ENCODE measurements around the gene MTMR2.
A peak's percentile ranks its signal among the peaks of the same experiment; 100 is the strongest.

The MTMR2 gene

DNA sequence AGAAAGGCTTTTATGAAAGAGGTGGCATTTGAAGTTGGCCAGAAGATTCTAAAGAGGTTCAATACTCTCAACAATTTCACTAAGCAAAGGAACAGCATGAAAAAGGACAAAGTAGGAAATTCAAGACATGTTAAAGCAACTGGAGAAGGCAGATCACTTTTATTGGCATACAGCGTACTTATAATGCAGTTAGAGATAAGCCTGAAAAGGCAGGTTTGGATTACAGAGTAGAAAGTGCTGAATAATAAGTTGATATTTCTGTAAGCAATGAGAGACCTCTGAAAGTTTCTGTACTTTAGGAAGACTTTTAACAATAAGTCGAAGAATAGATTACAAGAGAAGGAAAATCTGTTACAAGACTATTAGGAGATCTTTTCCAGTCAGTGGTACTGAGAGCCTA, 25.1 kb downstream of the MTMR2 start:
- CTCF ChIA-PET, result no interaction called here
- H3K4me3 ChIP-seq (ENCODE audit: low read depth, low read length), result no peak overlapping the region
- no peak for DNase-seq (ENCODE audit: low read depth, low spot score)
- TF ChIP-seq, protein P1, sequence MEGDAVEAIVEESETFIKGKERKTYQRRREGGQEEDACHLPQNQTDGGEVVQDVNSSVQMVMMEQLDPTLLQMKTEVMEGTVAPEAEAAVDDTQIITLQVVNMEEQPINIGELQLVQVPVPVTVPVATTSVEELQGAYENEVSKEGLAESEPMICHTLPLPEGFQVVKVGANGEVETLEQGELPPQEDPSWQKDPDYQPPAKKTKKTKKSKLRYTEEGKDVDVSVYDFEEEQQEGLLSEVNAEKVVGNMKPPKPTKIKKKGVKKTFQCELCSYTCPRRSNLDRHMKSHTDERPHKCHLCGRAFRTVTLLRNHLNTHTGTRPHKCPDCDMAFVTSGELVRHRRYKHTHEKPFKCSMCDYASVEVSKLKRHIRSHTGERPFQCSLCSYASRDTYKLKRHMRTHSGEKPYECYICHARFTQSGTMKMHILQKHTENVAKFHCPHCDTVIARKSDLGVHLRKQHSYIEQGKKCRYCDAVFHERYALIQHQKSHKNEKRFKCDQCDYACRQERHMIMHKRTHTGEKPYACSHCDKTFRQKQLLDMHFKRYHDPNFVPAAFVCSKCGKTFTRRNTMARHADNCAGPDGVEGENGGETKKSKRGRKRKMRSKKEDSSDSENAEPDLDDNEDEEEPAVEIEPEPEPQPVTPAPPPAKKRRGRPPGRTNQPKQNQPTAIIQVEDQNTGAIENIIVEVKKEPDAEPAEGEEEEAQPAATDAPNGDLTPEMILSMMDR (IDR thresholded peaks at IDR 0.05; ENCODE audit: insufficient read depth, low read length, missing control alignments), result no peak
- POLR2A ChIA-PET, result no interaction called here

DNA sequence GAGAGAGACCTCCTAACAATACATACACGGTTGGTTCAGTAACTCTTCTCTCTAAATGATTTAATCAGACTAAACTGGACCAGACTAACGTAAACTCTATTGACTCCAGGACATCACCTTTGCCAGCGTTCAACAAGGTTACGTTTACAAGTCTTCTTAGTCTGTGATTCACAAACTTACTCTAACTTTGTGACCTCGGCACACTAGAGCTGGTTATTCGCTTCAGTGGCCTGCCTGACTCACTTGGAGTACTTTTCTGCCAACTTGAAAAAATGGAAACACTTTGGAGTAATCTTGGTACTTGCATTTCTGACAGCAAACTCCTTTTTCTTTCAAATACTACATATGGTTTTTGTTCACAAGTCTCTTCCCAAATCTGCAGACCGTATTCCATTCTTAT, 26.2 kb downstream of the MTMR2 start:
- CTCF ChIA-PET, result interaction anchor here (1.0 kb wide), 2 partner anchors 62 to 497 kb away, joined by 3 to 4 read pairs; no protein-coding TSS in a partner anchor

GRCh38 chr11:95895815-95896214, 28.1 kb downstream of the MTMR2 start:
- ChIA-PET CTCF (no interaction called here), POLR2A (no interaction called here)
- TF ChIP-seq, protein P1 (IDR thresholded peaks at IDR 0.05; ENCODE audit: insufficient read depth, low read length, missing control alignments), result no peak
- no peak for DNase-seq (ENCODE audit: low read depth, low spot score)
- no peak overlapping the region for H3K4me3 ChIP-seq (ENCODE audit: low read depth, low read length)

More for the DNA sequence above, 26.2 kb downstream of the MTMR2 start:
- peak; percentile 17 for DNase-seq (ENCODE audit: low read depth, low spot score)
- H3K4me3 ChIP-seq (ENCODE audit: low read depth, low read length), result no peak overlapping the region
- TF ChIP-seq, protein P1 (IDR thresholded peaks at IDR 0.05; ENCODE audit: insufficient read depth, low read length, missing control alignments), result no peak
- POLR2A ChIA-PET, result interaction anchor here (0.7 kb wide), 1 partner anchor 48 kb away, joined by 4 read pairs; no protein-coding TSS in a partner anchor

GRCh38 chr11:95892892-95893570, 30.9 kb downstream of the MTMR2 start:
- POLR2A ChIA-PET, result no interaction called here

DNA sequence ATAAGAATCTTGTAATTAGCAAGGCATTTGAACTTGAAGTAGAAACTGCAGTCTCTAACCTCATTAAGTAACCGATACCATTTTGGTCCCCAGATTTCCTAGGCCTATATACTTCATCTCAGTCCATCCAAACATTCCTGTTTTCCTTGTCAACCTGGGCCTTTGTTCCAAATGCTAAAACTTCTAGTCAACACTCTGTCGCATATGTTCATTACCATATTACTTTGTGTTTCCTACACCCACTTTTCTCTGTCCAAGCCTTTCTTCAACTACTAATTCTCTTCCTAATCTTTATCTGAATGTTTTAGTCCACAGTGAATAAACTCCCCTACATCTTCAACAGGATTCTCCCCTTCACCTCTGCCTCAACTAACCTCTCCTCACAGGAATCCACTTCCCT, 31.4 kb downstream of the MTMR2 start:
- H3K4me3 ChIP-seq (ENCODE audit: low read depth, low read length), result no peak overlapping the region
- CTCF ChIA-PET, result interaction anchor here (1.2 kb wide), 1 partner anchor 10 kb away, joined by 3 read pairs; no protein-coding TSS in a partner anchor
- DNase-seq (ENCODE audit: low read depth, low spot score), result no peak
- POLR2A ChIA-PET, result no interaction called here
- TF ChIP-seq, protein P1 (IDR thresholded peaks at IDR 0.05; ENCODE audit: insufficient read depth, low read length, missing control alignments), result no peak

More at GRCh38 chr11:95892892-95893570, 30.9 kb downstream of the MTMR2 start:
- no peak for DNase-seq (ENCODE audit: low read depth, low spot score)
- CTCF ChIA-PET, result no interaction called here
- H3K4me3 ChIP-seq (ENCODE audit: low read depth, low read length), result no peak overlapping the region
- TF ChIP-seq, protein P1 (IDR thresholded peaks at IDR 0.05; ENCODE audit: insufficient read depth, low read length, missing control alignments), result no peak

- POLR2A ChIA-PET, result no interaction called here
- TF ChIP-seq, protein P1 (IDR thresholded peaks at IDR 0.05; ENCODE audit: insufficient read depth, low read length, missing control alignments), result no peak
- no peak for DNase-seq (ENCODE audit: low read depth, low spot score)
- no peak overlapping the region for H3K4me3 ChIP-seq (ENCODE audit: low read depth, low read length)
- CTCF ChIA-PET, result interaction anchor here (0.8 to 1.2 kb wide), 2 partner anchors 11 to 13 kb away, joined by 3 read pairs; no protein-coding TSS in a partner anchor
Observed at GRCh38 chr11:95891423-95892170, 32.3 kb downstream of the MTMR2 start.
